COLO829 (cell line): Measurements from ENCODE around the gene DEFB128.
A peak's percentile ranks its signal among the peaks of the same experiment; 100 is the strongest.
"Not testable (repeated sequence)": the region's sequence is repeated elsewhere in the genome, so short reads cannot be mapped to it uniquely, and the experiment has no call there.

Experiments used
- DNase-seq: peaks from one replicate; pipeline ENCODE4 v3.0.0; 2012; ENCODE audit warnings: low spot score

The DEFB128 gene

DNA sequence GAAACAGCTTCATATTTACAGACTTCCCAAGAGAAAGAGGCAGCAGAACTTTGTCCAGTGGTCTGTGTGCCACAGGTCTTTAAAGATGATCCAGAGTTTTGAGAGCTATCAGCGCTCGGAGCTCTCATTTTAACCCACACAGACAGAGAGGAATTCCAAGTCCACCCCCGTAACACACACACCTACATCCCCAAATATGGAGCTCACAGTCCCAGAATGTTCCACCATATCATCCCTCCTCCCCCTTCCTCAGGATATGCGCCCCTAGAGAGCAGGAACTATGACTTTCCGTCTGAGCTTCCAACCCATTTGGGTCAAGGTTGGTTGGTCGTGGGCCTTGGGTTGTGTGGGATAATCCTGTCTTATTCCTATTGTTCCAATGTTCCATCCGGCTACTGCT lies at the start of gene DEFB128:
Gene DEFB128, minus strand, starts transcription at position 101 of the 400 bp plus-strand sequence. Its CDS starts 88 bp downstream, at position 13.
- DNase-seq: no peak

DNA sequence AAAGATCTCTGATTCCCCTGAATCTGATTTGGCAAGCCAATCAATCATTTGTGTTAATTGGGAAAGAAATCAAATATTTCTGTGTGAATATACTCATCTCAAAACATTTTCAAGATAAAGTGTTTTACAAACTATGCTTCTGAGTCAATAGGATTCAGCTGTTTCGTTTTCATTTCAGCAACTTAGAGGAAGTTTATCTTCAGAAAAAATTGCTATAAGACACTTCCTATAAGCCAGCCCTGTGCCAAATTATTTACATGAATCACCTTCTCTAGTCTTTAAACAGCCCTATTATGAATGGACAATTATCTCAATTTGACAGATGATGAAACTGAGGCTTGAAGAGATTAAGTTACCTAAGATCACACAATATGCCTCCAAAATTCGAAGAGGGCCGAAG lies 48.4 kb upstream of the DEFB128 start:
- DNase-seq: no peak

DNA sequence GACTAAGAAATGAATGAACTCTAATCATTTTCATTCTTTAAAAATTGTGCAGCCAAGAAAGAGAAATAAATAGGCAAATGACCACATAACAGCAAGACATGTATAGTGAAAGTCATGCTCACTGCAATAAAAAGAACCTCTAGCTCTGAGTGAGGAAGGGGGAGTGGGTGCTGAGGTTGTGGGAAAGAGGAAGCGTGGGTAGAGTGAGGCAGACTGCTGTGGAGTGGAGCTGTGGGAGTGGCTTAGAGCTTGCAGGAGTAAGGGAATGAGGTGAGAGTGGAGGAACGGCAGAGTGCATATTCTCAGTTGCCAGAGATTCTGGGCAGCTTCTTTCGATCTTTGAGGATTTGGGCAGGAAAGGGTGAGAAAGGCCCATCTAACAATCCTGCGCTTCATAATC lies 48.0 kb upstream of the DEFB128 start:
- no peak for DNase-seq

DNA sequence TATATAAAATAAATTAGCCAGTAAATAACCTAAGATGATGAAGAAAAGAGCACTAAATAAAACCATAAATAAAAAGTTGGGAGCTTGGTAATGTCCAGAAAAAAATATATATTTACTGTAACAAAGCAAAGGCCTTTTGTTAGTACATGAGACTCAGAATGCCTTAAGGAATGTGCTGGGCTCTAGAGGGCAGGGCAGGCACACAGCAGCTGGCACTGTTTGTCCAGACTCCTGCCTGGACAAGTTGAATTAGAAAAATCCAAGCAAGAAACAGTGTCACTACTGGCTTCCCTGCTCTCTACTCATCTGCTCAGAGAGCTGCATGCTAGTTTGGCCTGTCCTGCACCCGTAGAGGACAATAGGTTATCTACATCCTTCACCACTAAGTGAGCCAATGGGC lies 46.4 kb upstream of the DEFB128 start:
- no peak for DNase-seq

DNA sequence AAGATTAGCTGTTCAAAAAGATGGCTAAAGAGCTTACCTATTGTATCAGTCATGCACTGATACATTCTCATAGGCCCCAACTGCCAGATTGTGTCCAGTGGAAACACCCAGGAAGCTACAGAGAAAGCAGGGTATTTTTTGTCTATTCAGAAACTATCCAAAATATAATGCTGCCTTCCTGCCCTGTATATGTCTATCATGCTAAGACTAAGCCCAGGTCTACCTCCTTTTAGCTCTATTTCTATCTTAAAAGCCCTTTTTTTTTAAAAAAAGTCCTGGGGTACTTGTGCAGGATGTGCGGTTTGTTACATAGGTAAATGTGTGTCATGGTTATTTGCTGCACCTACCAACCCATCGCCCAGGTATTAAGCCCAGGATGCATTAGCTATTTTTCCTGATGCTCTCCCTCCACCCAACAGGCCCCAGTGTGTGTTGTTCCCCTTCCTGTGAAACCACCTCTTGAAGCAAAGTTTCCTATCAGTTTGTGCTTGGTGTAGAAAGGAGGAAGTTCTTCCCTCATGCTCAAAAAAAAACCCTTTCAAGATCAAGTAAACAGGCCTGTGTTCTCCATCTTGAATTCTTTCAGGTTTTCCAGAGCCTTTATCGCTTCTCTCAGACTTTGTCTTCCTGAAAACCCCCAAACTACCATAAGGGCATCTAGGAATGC lies 38.1 kb upstream of the DEFB128 start:
- DNase-seq: no peak

DNA sequence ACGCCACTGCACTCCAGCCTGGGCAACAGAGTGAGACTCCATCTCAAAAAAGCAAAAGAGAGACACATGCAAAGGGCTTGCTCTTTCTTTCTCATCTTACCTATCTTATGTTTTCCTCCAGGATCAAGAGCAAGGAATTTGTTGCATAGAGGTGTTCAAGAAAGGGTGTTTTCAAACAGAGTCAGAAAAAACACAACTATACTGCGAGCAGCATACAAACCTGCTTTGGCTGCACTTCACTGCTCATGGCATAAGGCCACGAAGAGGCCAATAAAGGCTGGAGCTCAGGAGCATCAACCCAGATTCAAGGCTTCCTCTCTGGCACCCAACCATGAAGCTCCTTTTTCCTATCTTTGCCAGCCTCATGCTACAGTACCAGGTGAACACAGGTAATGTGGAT lies 37.4 kb upstream of the DEFB128 start, which contains the start of gene DEFB129:
Gene DEFB129, plus strand, starts transcription at position 301 of the 400 bp plus-strand sequence. Its CDS starts 31 bp downstream, at position 332.
- no peak for DNase-seq

DNA sequence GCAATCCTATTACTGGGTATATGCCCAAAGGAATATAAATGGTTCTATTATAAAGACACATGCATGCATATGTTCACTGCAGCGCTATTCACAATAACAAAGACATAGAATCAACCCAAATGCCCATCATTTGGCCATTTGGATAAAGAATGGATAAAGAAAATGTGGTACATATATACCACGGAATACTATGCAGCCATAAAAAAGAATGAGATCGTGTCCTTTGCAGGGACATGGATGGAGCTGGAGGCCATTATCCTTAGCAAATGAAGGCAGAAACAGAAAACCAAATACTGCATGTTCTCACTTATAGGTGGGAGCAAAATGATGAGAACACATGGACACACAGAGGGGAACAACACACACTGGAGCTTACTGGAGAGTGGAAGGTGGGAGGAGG lies 36.4 kb upstream of the DEFB128 start:
- DNase-seq: not testable (repeated sequence)

DNA sequence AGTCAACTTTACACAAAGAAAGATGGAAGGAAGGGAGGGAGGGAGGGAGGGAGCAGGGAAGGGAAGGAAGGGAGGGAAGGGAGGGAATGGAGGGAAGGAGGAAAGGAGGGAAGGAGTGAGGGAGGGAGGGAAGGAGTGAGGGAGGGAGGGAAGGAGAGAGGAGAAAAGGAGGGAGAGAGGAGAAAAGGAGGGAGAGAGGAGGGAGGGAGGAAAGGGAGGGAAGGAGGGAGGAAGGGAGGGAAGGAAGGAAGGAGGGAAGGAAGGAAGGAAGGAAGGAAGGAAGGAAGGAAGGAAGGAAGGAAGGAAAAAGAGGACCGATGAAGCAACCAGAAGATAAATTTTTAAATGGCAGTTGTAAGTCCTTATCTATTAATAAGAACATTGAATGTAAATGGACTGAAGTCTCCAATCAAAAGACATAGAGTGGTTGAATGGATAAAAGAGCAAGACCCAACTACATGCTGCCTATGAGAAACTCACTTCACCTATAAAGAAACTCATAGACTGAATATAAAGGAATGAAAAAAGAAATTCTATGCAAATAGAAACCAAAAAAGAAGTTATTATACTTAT lies 31.8 kb upstream of the DEFB128 start:
- DNase-seq: no peak

DNA sequence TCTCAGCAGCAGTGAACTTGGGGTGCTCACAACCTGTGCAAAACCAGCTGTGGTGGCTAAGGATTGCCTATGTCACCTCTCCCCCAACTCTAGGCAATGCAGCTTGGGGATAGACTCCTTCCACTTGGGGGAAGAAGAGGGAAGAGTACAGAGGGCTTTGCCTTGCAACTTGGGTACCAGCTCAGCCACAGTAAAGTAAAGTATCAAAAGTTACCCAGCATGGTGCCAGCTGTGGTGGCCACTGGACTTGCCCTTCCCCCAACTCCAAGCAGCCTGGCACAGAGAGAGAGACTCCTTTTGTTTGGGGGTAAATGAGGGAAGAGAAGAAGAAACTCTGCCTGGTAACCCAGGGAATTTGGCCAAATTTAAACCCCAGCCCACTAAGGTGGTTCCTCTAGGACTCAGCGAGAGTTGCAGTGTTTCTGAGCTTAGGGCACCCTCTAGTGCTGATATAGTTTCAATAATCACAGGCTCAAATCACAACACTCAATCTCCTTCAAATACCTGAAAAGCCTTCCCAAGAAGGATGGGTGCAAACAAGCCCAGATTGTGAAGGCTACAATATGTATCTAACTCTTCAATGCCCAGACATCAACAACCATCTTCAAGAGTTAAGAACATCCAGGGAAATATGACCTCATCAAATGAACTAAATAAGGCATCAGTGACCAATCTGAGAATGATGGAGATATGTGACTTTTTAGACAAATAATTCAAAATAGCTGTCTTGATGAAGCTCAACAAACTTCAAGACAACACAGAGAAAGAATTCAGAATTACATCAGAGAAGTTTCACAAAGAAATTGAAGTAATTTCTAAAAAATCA lies 30.0 kb upstream of the DEFB128 start:
- DNase-seq: peak; percentile 41

DNA sequence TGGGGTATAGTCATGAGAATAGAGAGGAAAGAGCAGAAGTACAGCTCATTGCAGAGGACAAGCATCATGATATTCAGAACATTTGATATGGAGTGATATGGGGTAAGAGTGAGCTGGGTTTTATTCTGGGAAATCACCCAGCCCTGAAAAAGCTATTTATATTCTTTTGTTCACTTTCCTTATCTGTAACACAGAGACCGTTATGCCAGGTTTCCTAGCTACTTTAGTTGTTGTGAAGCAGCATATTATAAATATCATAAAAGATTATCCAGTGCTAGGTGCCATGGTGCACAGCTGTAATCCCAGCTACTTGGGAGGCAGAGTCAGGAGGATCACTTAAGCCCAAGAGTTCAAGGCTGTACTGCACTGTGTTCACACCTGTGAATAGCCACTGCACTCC lies 27.8 kb upstream of the DEFB128 start:
- DNase-seq: no peak

DNA sequence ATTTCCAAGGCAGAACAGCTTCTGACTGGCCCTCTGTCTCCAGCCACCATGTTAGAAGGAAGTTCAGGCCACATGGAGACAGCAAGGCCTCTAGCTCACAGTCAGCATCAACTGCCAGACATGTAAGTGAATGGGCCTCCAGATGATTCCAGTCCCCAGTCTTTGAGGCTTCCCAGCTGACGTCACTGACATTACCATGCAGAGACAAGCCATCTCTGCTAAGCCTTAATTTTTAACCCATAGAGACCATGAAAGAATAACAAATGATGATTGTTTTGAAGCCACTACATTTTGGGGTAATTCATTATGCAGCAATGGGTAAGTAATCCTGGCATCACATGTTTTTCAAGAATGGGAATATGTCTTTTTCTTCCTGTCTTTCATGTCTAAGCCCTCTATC lies 26.3 kb upstream of the DEFB128 start:
- no peak for DNase-seq

DNA sequence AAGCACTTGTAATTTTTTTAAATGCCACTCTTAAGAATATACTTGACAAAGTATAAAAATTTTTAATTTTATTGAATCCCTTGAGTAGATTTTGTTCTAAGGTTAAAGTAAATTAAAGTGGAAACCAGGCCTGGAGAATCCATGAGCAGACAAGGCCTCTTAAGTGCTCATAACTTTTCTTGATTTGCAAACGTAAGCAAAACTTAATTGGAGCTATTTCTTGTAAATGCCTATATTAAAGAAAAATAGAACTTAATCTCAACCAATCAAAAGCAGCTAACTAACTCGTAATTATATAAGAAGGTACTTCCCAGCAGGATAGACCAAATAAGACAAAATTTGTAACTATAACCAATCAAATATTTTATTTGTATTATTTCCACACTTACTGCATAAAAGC lies 24.9 kb upstream of the DEFB128 start:
- DNase-seq: no peak

DNA sequence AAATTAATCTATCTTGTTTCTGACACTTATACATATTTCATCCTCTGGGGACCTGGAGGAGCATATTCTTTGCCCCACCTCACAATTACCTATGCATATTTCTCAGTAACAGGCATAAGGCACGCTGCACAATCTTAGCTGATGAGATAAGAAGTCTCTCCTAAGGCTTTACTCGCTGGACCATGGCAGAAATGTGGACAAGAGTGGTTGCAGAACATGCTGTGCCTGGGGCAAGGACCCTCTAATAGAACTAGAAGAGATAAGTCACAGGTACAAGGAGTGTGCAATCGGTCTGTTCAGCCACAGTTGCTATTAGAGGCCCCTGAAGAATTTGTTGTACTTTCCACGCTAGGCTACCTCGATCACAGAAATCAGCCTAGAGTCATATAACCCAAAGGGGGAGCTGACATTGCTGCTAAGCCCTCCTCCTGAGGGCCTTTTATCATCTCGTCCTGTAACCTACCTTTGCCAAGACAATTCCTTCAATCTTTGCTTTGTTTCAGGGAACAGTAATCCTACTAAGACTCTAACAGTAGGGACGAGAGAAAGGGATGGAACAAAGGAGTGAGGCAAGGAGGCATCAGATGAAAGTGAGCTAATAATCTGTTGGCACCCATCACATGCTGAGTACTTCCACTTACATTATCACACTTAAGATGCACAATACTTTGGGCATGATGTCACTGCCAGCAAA lies 21.4 kb upstream of the DEFB128 start:
- DNase-seq: no peak

DNA sequence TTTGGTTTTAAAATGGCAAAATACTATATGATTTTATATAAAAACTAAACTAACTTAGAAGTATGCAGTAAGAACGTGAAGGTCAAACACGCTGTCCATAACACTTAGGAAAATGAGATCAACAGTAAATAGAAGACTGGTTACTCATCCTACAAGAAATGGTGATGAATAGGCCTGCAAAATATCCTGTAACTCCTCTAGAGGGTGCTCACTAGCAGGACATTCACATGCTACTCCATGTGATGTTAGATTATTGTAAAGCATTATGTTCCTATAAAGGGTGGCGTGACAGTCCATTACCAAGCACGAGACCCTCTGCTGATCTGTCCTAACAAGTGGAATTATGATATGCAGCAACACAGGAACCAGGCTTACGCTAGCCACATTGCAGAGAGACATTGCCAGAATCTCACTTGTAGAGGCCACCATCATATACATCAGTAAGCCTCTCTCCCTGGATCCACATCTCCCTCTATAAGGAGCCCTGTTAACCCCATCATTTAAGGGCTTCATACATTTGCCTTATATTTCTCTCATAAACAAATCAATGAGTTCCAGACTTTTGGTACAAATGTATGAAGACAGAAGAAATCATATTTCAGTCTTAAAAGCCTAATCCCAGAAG lies 19.5 kb upstream of the DEFB128 start:
- DNase-seq: peak; percentile 67

DNA sequence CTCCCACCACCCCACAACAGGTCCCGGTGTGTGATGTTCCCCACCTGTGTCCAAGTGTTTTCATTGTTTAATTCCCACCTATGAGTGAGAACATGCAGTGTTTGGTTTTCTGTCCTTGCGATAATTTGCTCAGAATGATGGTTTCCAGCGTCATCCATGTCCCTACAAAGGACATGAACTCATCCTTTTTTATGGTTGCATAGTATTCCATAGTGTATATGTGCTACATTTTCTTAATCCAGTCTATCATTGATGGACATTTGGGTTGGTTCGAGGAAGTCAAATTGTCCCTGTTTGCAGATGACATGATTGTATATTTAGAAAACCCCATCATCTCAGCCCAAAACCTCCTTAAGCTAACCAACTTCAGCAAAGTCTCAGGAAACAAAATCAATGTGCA lies 14.1 kb upstream of the DEFB128 start:
- DNase-seq: not testable (repeated sequence)

DNA sequence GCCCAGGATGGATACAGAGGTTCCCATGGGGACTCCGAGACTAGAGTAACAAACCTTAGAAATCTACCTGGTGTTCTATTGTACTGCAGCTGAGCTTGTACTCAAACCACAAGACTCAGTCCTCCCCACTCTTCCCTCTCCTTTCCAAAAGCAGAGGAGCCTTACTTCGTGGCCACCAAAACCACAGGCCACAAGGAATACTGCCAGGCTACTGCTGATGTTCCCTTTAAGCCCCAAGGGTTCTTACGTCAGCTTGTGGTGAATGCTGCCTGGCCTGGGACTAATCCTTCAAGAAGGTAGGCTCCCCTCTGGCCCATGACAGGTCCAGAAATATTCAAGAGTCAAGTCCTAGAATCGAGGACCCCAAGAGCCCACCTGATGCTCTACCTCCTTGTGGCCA lies 10.5 kb upstream of the DEFB128 start:
- DNase-seq: no peak

DNA sequence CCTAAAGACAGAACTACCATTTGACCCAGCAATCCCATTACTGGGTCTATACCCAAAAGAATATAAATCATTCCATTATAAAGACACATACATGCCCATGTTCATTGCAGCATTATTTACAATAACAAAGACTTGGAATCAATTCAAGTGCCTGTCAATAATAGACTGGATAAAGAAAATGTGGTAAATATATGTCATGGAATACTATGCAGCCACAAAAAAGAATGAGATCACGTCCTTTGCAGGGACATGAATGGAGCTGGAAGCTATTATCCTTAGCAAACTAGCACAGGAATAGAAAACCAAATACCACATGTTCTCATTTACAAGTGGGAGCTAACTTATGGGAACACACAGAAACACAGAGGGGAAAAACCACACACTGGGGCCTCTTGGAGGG lies 8.7 kb upstream of the DEFB128 start:
- DNase-seq: no peak

DNA sequence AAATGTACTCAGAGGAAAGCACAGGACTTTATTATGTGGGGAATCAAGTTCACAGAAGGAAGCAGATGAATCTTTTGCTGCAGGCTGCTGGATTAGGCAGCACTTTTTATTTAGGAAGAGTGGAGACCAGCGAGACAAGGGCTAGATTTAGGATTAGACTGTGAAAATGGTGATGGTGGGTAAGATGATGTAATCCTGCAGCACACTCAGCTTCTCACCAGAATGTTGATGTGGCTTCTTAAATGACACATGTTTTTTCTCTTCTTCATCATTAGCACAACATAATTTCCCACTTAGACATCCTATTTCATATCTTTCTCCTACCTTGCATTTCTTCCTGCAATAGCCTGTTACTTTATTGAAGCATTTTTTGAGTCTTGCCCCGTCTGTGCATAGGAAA lies 1.8 kb downstream of the DEFB128 start:
- no peak for DNase-seq

DNA sequence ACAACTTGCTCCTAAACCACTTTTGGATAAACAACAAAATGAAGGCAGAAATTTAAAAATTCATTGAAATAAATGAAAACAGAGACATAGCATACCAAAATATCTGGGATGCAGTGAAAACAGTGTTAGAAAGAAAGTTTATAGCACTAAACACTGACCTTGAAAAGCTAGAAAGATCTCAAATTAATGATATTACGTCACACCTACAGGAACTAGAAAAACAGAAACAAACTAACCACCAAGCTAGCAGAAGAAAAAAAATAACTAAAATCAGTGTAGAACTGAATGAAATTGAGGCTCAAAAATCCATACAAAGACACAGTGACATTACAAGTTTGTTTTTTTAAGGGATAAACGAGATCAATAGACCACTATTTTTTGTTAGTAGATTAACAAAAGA lies 5.2 kb downstream of the DEFB128 start:
- no peak for DNase-seq

DNA sequence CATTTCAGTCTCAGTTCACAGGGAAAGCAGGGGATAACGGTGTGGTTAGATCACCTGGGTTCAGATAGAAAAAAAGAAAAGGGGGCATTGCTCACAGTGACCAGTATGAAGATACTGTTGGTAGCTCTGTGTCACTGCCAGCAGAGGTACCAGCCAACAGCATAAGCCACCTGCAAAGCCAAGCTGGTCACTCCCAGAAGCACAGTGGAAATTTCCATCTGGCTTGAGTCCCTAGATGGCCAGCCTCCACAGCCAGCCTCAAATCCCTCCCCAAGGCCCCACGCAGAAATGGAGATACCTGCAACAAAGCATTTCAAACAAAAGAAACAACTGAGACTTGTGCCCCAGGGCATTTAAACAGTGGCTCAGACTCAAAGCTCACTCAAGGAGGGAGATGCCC lies 20.6 kb downstream of the DEFB128 start:
- no peak for DNase-seq

DNA sequence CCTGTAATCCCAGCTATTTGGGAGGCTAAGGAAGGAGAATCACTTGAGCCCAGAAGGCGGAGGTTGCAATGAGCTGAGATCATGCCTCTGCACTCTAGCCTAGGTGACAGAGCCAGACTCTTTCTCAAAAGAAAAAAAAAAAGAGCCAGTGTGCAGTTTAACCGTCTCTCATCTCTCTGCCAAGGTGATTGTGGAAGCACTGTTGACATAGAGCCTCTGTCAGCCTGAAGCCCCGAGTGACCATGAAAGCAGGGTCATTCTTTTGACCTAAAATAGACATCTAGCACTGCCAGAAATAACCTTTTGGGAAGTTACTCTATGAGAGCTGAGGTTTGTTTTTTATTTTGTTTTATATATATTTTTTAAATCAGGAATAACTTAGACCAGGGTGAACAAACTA lies 24.9 kb downstream of the DEFB128 start:
- DNase-seq: no peak

DNA sequence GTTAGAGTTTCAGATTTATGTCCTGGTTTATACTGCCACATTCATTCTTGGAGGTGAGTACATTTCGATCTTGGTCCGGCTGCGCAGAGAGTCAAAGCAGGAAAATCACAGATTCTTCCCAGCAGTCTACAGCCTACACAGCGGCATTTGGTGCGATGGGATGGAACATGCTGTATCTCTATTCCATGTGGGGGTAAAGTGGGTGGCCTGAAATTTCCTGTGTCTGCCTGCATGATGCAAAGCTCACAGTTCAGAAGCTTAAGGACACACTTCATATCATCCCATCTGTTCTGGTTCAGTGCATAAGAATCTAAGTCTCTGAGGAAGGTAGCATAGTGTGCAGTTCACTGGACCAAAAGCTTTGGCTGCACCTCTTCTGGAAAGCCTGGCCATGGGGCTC lies 32.4 kb downstream of the DEFB128 start, which contains the start of gene DEFB127:
Gene DEFB127, plus strand, starts transcription at position 301 of the 400 bp plus-strand sequence. Its CDS starts 91 bp downstream, at position 392.
- no peak for DNase-seq
